MV-4-11 (cell line): ENCODE data around the gene MRPS27.
A peak's percentile ranks its signal among the peaks of the same experiment; 100 is the strongest.

Experiments
- DNase-seq: peaks from one replicate; lab custom pipeline; 2025; lab: John Stamatoyannopoulos, UW

The MRPS27 gene

GRCh38 chr5:72231991-72232703 lies 87.9 kb downstream of the MRPS27 start:
- peak; percentile 81 for DNase-seq

- DNase-seq, result no peak
Measured at GRCh38 chr5:72228960-72229359, 91.1 kb downstream of the MRPS27 start.

GRCh38 chr5:72226950-72227349 lies 93.1 kb downstream of the MRPS27 start:
- DNase-seq, result no peak

- DNase-seq, result no peak
Measured at GRCh38 chr5:72225741-72226140, 94.3 kb downstream of the MRPS27 start.

DNA sequence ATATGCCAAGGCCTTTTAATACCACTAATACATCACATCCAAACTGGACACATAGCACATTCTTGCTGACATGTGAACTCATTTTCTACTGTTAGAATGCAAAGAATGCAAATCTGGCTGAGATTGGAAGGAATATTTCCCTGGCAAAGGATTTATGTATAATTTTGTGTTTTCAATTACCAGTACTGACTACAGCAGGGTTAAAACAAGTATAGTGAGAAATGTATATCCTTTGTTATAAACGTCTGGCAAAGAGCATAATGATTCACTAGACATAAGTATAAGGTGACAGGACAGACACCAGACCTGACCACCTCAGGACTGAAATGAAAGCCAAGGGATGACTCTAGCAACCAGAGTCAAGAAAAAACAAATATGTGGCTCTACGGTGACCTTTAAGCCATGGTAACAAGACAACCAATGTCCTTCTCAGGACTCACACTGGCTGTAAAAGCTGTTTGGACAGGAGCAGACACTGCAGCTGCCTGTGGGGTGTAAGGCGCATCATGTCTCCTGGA lies 95.0 kb downstream of the MRPS27 start:
- no peak for DNase-seq

GRCh38 chr5:72223371-72223770 lies 96.7 kb downstream of the MRPS27 start:
- DNase-seq, result no peak

- no peak for DNase-seq
Measured at GRCh38 chr5:72222521-72222920, 97.5 kb downstream of the MRPS27 start.

GRCh38 chr5:72221541-72221940 lies 98.5 kb downstream of the MRPS27 start:
- DNase-seq, result no peak

- DNase-seq, result no peak
Measured at GRCh38 chr5:72221099-72221498, 98.9 kb downstream of the MRPS27 start.

DNA sequence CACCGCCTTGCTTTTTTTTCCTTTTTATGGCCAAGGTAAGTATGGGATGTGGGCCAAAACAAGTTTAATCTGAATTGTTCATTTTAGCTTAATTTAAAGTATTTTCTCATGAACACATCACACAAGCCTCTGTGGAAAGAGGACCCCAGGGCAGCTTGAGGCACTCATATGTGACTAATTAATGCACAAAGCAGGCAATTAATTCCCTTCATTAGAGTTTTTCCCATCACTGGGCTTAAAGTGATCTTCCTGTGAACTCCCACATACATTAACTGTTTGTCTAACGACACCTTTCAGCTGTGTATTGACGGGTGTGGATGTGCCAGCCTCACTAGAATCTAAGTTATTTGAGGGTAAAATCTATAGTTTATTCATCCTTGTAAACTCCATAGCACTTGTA lies 103.3 kb downstream of the MRPS27 start:
- DNase-seq, result no peak

DNA sequence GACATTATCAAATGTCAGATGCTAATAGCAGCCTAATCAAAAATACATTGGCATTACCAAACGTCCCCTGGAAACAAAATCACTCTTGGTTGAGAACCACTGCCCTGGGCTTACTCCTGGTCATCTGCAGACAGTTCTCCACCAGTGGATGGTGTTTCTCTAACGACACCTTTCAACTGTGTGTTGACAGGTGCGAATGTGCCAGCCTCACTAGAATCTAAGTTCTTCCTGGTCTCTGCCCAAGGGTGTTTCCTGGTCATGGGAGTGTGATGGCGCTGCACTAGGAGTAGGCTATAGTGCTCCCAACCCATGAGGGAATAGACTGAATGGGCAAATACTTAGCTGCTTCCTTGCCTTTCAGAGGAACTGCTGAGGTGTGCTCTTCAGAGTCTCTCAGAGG lies 105.9 kb downstream of the MRPS27 start:
- DNase-seq, result no peak

DNA sequence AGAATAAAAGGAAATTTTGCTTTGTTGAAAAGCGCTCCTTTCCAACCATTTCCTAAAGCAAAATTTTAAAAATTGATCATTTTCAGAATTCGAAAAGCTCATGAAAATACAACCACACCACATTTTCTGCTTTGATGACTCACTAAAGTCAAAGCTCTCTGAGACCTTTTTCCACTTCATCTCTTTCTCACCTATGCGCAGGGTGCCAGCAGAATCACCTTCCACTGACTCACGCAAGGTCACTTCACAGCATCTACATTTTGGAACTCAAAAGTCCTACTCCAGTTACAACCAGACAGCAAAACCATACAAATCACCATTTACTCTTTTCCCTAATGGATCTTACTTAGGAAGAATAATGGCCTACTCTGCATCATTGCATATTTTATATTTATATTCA lies 106.6 kb downstream of the MRPS27 start:
- no peak for DNase-seq

DNA sequence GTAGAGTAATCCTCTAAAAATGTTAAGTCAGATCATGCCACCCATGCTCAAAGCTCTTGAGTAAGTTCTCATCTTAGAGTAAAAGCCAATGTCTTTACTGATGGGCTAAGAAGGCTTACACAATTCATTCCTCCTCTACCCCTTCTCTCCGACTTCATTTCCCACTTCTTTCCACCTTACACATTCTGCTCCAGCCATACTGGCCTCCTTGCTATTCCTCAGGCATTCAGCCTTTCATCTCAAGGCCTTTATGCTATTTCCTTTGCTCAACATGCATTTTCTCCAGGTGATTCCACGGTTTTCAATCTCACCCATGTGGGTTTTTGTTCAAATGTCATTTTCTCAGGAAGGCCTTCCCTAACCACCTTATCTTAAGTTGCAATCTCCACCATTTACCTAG lies 107.9 kb downstream of the MRPS27 start:
- DNase-seq, result no peak

DNA sequence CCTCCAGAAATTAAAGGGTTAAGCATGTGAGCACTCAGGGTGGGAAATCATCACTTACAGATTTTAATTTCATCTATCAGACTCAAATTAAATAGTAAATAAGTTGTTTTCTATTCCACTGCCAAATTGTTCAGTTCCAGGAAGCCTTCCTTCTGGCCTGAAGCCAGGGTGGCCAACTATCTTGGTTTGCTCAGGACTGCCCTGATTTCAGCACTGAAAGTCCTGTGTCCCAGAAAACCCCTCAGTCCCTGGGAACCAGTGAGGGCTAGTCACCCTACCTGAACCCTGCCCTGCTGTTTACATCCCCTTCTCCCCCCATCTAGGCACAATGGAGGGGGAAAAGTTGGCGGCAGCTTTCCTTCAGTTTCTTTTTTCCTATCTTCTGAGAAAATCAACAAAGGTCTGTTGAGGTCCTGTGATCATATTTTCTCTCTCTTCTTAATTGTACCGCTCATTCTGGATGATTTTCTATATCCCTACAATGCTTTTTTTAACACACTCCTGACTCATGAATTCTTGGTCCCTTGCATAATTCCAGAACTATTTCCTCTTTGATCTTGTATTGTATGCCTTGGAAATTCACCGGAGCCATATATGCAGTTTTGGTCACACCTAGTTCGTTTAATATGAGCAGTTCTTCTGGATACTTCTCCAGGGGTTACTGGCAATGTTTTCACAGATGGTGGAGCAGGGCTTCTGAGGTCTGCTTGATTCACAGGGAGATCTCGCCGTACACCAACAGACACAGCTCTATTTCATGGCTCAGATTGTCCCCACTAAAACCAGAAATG lies 109.0 kb downstream of the MRPS27 start:
- no peak for DNase-seq

DNA sequence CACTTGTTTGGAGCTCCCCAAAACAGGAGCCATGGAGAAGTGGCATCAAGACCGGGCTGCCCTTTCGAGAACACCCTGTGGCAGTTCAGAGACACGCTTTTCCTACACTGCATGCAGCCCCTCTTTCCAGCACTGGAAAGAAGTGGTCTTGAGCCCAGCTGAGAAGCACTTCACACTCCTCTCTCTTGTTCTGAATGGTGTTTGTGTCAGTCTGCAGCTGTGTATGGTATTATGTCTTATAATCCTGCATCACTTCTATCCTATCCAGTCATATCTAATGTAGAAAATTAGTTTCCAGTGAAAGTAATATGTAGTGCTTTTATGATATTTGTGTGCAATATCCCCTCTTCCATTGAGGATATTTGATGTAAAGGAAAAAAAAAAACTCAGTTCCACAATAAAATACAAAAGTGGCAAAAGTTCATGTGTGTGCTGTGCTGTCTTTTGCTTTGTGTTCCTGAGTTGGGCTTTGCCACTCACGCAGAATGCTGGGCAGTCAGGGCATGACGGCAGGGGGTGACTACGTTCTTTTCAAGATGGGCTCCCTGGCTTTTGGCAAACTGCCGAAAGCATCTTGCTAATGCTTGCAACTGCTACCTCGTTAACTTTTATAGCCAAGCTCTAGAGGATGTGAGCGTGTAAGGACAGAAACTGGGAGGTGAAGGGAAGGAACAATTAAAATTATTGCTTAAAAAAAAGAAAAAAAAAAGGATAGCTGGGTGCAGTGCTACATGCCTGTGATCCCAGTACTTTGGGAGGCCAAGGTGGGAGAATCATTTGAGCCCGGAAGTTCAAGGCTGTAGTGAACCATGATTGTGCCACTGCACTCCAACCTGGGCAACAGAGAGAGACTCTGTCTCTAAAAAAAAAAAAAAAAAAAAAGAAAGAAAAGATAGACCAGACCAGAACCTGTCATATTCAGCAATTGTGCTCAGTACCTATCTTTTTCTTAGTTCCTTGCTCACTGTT lies 110.6 kb downstream of the MRPS27 start:
- no peak for DNase-seq

- no peak for DNase-seq
Measured at GRCh38 chr5:72208324-72208926, 111.6 kb downstream of the MRPS27 start.

GRCh38 chr5:72206994-72207393 lies 113.0 kb downstream of the MRPS27 start:
- no peak for DNase-seq

DNA sequence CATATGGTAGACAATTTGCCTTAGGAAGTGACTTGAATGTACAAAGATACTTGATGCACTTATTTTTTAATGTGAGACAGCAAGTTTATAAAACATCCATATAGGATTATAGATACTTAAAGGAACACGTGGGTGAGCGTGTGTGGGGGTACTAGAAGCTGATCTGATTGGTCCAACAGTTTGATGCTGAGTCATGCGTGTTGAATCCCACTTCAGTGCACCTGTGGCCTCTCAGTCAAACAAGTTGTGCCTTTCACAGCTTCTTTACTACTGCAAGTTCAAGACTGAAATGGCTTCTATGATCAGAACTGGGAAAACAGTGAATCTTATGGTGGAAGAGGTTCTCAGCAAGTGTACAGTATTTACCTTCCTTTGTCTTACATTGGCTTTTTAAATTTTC lies 113.9 kb downstream of the MRPS27 start:
- DNase-seq, result no peak

- no peak for DNase-seq
Measured at GRCh38 chr5:72205431-72206009, 114.5 kb downstream of the MRPS27 start.

GRCh38 chr5:72204946-72205345 lies 115.1 kb downstream of the MRPS27 start:
- no peak for DNase-seq

DNA sequence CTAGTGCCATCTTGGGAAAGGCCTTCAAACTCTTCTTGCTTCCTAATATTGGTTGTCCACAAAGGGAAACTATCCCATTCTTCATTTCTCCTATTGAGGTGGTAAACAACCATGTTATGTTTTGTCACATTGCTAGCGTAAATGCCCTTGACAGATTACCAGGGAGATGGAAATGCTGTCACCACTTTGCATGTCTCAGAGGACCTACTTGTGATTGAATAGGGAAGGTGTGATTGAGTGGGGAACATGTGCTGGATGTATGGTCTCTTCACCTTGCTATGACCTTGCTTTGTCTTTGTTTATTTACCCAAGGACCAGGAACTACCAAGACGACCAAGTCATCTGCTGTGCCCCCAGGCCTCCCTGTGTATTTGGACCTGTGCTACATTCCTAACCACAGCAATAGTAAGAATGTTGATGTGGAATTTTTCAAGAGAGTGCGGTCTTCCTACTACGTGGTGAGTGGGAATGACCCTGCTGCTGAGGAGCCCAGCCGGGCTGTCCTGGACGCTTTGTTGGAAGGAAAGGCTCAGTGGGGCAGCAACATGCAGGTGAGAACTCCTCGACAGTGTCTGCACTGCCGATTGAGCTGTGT lies 116.7 kb downstream of the MRPS27 start:
- DNase-seq, result no peak
